GM12878 (cell line): ENCODE results near the gene MFGE8.

ENCODE experiments used
- TF ChIP-seq, protein P1 (sequence below): IDR thresholded peaks from 2 replicates; pipeline ENCODE4 v1.6.1; 2012; ENCODE audit warnings: low read length, inconsistent platforms
- TF ChIP-seq, protein P2 (sequence below): IDR thresholded peaks from 2 replicates; pipeline ENCODE4 v1.6.1; 2012; ENCODE audit warnings: low read depth, low read length, improper control_type of control experiment
- TF ChIP-seq, protein P3 (sequence below): fragments of 450-650 bp; IDR thresholded peaks from 2 replicates; pipeline ENCODE4 v1.6.1; 2017; ENCODE audit warnings: mild to moderate bottlenecking
- TF ChIP-seq, protein P4 (sequence below), 3 experiments: IDR thresholded peaks in 2 of 3; conservative IDR thresholded peaks in 1 of 3; 2 replicates each; pipeline ENCODE4 v1.5.1; 2011; ENCODE audit warnings: low read depth in 3 of 3, low read length in 3 of 3, mild to moderate bottlenecking in 3 of 3, control low read depth in 2 of 3, moderate library complexity in 2 of 3, inconsistent platforms in 1 of 3, mixed read lengths in 1 of 3; ENCODE audit not compliant: control insufficient read depth in 2 of 3, insufficient read depth in 1 of 3; ENCODE audit errors: extremely low read depth in 1 of 3

DNA sequence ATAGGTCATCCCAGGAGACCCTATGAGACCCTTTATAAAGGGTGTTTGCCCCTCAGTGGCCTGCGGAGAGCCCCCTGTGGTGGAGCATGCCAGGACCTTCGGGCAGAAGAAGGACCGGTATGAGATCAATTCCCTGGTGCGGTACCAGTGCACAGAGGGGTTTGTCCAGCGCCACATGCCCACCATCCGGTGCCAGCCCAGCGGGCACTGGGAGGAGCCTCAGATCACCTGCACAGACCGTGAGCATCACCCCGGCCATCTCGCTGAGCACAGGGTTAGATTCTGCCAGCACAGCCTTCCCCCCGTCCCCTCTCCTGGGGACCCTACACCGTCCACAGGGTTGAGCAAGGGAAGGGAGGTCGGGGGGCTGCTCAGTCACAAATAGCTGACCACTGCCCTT, 39.4 kb downstream of the MFGE8 start:
- TF ChIP-seq, protein P1, sequence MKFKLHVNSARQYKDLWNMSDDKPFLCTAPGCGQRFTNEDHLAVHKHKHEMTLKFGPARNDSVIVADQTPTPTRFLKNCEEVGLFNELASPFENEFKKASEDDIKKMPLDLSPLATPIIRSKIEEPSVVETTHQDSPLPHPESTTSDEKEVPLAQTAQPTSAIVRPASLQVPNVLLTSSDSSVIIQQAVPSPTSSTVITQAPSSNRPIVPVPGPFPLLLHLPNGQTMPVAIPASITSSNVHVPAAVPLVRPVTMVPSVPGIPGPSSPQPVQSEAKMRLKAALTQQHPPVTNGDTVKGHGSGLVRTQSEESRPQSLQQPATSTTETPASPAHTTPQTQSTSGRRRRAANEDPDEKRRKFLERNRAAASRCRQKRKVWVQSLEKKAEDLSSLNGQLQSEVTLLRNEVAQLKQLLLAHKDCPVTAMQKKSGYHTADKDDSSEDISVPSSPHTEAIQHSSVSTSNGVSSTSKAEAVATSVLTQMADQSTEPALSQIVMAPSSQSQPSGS, result no peak
- TF ChIP-seq, protein P2, sequence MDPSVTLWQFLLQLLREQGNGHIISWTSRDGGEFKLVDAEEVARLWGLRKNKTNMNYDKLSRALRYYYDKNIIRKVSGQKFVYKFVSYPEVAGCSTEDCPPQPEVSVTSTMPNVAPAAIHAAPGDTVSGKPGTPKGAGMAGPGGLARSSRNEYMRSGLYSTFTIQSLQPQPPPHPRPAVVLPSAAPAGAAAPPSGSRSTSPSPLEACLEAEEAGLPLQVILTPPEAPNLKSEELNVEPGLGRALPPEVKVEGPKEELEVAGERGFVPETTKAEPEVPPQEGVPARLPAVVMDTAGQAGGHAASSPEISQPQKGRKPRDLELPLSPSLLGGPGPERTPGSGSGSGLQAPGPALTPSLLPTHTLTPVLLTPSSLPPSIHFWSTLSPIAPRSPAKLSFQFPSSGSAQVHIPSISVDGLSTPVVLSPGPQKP, result no peak
- TF ChIP-seq, protein P3, sequence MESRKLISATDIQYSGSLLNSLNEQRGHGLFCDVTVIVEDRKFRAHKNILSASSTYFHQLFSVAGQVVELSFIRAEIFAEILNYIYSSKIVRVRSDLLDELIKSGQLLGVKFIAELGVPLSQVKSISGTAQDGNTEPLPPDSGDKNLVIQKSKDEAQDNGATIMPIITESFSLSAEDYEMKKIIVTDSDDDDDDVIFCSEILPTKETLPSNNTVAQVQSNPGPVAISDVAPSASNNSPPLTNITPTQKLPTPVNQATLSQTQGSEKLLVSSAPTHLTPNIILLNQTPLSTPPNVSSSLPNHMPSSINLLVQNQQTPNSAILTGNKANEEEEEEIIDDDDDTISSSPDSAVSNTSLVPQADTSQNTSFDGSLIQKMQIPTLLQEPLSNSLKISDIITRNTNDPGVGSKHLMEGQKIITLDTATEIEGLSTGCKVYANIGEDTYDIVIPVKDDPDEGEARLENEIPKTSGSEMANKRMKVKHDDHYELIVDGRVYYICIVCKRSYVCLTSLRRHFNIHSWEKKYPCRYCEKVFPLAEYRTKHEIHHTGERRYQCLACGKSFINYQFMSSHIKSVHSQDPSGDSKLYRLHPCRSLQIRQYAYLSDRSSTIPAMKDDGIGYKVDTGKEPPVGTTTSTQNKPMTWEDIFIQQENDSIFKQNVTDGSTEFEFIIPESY, result no peak
- TF ChIP-seq, protein P4, sequence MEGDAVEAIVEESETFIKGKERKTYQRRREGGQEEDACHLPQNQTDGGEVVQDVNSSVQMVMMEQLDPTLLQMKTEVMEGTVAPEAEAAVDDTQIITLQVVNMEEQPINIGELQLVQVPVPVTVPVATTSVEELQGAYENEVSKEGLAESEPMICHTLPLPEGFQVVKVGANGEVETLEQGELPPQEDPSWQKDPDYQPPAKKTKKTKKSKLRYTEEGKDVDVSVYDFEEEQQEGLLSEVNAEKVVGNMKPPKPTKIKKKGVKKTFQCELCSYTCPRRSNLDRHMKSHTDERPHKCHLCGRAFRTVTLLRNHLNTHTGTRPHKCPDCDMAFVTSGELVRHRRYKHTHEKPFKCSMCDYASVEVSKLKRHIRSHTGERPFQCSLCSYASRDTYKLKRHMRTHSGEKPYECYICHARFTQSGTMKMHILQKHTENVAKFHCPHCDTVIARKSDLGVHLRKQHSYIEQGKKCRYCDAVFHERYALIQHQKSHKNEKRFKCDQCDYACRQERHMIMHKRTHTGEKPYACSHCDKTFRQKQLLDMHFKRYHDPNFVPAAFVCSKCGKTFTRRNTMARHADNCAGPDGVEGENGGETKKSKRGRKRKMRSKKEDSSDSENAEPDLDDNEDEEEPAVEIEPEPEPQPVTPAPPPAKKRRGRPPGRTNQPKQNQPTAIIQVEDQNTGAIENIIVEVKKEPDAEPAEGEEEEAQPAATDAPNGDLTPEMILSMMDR (IDR thresholded peaks at IDR 0.05 in 2 of 3, conservative IDR thresholded peaks at IDR 0.05 in 1 of 3; ENCODE audit: control insufficient read depth in 2 of 3, extremely low read depth in 1 of 3, insufficient read depth in 1 of 3, low read depth in 3 of 3, low read length in 3 of 3), result no peak
